IMR-90 (cell line): ENCODE data around the gene TRIM26.

Source experiments
- MXI1 ChIP-seq: IDR thresholded peaks from 2 replicates; pipeline ENCODE4 v1.6.1; 2012; ENCODE audit warnings: low read depth, mild to moderate bottlenecking, low read length, moderate library complexity, borderline replicate concordance
- SMC3 ChIP-seq: fragments of 150-350 bp; IDR thresholded peaks from 2 replicates; pipeline ENCODE4 v1.6.1; 2016; ENCODE audit warnings: low read depth, mild to moderate bottlenecking, antibody characterized with exemption, low read length, moderate library complexity

DNA sequence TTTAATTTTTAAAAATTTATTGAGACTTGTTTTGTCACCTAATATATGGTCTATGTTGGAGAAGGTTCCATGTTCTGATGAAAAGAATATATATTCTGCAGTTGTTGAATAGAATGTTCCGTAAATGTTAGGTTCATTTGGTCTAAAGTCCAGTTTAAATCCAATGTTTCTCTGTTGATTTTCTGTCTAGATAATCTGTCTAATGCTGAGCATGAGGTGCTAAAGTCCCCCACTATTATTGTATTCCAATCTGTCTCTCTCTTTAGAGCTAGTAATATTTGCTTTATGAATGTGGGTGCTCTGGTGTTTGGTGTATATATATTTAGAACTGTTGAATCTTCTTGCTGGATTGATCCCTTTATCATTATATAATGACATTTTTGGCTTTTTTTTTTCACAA is 34.4 kb downstream of the TRIM26 start:
- TF ChIP-seq MXI1 (no peak), SMC3 (no peak)
